HCT116 (cell line): ENCODE data around the gene TMEM26. TPM values are rescaled to one million over a fixed set of nuclear protein-coding genes. Genes with fewer than 3 reads are reported as not detected.

Experiments used
- ATAC-seq: fragments of 200-7000 bp; cut with Tn5 transposase; 2 replicates; pipeline ENCODE4 v1.9.1; 2020; ENCODE audit warnings: mild to moderate bottlenecking, moderate library complexity
- BruUV-seq: library from RNA; stranded (reverse); fragments of 400-500 nt; replicated peaks from 2 replicates; lab custom pipeline; 2021; lab: Mats Ljungman, UMichigan
- CTCF ChIA-PET: fragments of 300-600 bp; sonication (Branson Sonifier 250); formaldehyde crosslinking; loops from one replicate; lab custom pipeline; 2021; ENCODE audit warnings: antibody characterized with exemption; lab: Charles Lee
- POLR2A ChIA-PET: fragments of 300-600, 350-600 bp; sonication (Branson Sonifier 250); formaldehyde crosslinking; loops from one replicate; lab custom pipeline; 2021; ENCODE audit warnings: antibody characterized with exemption; lab: Charles Lee
- RAD21 ChIA-PET, 2 experiments: fragments of 300-600 bp; sonication (Branson Sonifier 250); formaldehyde crosslinking; loops; one replicate each; lab custom pipeline; 2023; ENCODE audit warnings: low total read pairs in 2 of 2; ENCODE audit not compliant: uncharacterized antibody in 2 of 2, unreplicated experiment in 2 of 2, low non-redundant PET in 1 of 2; lab: Charles Lee
- DNase-seq: peaks from one replicate; pipeline ENCODE4 v3.0.0-alpha.2; 2010; ENCODE audit warnings: low read depth, low spot score
- H2AFZ ChIP-seq: fragments of 200-600 bp; shearing (Covaris generic), sonication (generic); 2 replicates; pipeline ENCODE4 v1.6.1; 2017; ENCODE audit warnings: low read depth, mixed run types, mixed read lengths, antibody characterized with exemption, low read length; ENCODE audit not compliant: poor library complexity, severe bottlenecking
- H3K27ac ChIP-seq: 2 replicates; pipeline ENCODE4 v1.5.1; 2012; ENCODE audit warnings: low read depth, low read length
- H3K27me3 ChIP-seq: fragments of 200-600 bp; sonication (generic); 2 replicates; pipeline ENCODE4 v1.6.1; 2016; ENCODE audit warnings: mixed run types, low read length, mixed read lengths; ENCODE audit not compliant: insufficient read depth
- H3K36me3 ChIP-seq, 2 experiments: fragments of 200-500 bp in 1 of 2; fragments of 200-600 bp in 1 of 2; sonication (Bioruptor generic) in 1 of 2; sonication (generic) in 1 of 2; 2 replicates each; pipeline versions ENCODE4 v1.5.1 to v1.6.1; 2014 to 2016; ENCODE audit warnings: low read length in 2 of 2, inconsistent platforms in 1 of 2, mixed read lengths in 1 of 2, mixed run types in 1 of 2; ENCODE audit not compliant: insufficient read depth in 2 of 2, control insufficient read depth in 1 of 2
- H3K4me1 ChIP-seq, 2 experiments: fragments of 200-600 bp in 1 of 2; sonication (generic) in 1 of 2; 2 replicates each; pipeline versions ENCODE4 v1.5.1 to v1.6.1; 2012 to 2017; ENCODE audit warnings: low read length in 2 of 2, inconsistent platforms in 1 of 2, mild to moderate bottlenecking in 1 of 2, mixed read lengths in 1 of 2, mixed run types in 1 of 2, moderate library complexity in 1 of 2; ENCODE audit not compliant: insufficient read depth in 2 of 2, control insufficient read depth in 1 of 2
- H3K4me2 ChIP-seq: fragments of 200-600 bp; sonication (generic); 2 replicates; pipeline ENCODE4 v1.6.1; 2017; ENCODE audit warnings: mixed run types, low read length, mixed read lengths
- H3K4me3 ChIP-seq, 2 experiments: fragments of 200-600 bp in 1 of 2; sonication (generic) in 1 of 2; replicated peaks in 1 of 2; 2 replicates each; pipeline ENCODE4 v1.5.1; 2011 to 2016; ENCODE audit warnings: low read length in 2 of 2, control low read depth in 1 of 2, low read depth in 1 of 2, mild to moderate bottlenecking in 1 of 2, mixed read lengths in 1 of 2, mixed run types in 1 of 2
- H3K79me2 ChIP-seq: fragments of 200-600 bp; sonication (generic); 2 replicates; pipeline ENCODE4 v1.6.1; 2017; ENCODE audit warnings: mild to moderate bottlenecking, mixed run types, low read length, moderate library complexity, mixed read lengths; ENCODE audit not compliant: insufficient read depth
- H3K9ac ChIP-seq: fragments of 200-600 bp; sonication (generic); 2 replicates; pipeline ENCODE4 v1.6.1; 2016; ENCODE audit warnings: low read length, mixed read lengths
- H3K9me2 ChIP-seq: fragments of 200-600 bp; sonication (generic), shearing (Covaris generic); 2 replicates; pipeline ENCODE4 v1.6.1; 2017; ENCODE audit warnings: mixed run types, mild to moderate bottlenecking, moderate library complexity; ENCODE audit not compliant: insufficient read depth
- H3K9me3 ChIP-seq, 2 experiments: fragments of 200-500 bp in 1 of 2; fragments of 200-600 bp in 1 of 2; sonication (Bioruptor generic) in 1 of 2; sonication (generic) in 1 of 2; 2 replicates each; pipeline ENCODE4 v1.6.1; 2014 to 2017; ENCODE audit warnings: low read length in 2 of 2, mixed read lengths in 2 of 2, inconsistent platforms in 1 of 2, low read depth in 1 of 2, mild to moderate bottlenecking in 1 of 2, mixed run types in 1 of 2, moderate library complexity in 1 of 2; ENCODE audit not compliant: control insufficient read depth in 1 of 2, insufficient read depth in 1 of 2
- H4K20me1 ChIP-seq: fragments of 200-600 bp; sonication (generic), shearing (Covaris generic); 2 replicates; pipeline ENCODE4 v1.6.1; 2017; ENCODE audit warnings: mixed run types, mild to moderate bottlenecking, moderate library complexity; ENCODE audit not compliant: insufficient read depth
- CEBPB ChIP-seq: IDR thresholded peaks from 2 replicates; pipeline ENCODE4 v1.6.1; 2012; ENCODE audit warnings: low read depth
- EGR1 ChIP-seq: IDR thresholded peaks from 2 replicates; pipeline ENCODE4 v1.6.1; 2012; ENCODE audit warnings: low read depth
- ELF1 ChIP-seq: IDR thresholded peaks from 2 replicates; pipeline ENCODE4 v1.6.1; 2012; ENCODE audit warnings: low read depth, borderline replicate concordance
- EZH2phosphoT487 ChIP-seq: fragments of 200-600 bp; IDR thresholded peaks from 2 replicates; pipeline ENCODE4 v1.6.1; 2018; ENCODE audit warnings: antibody characterized with exemption, borderline replicate concordance
- FOSL1 ChIP-seq: IDR thresholded peaks from 2 replicates; pipeline ENCODE4 v1.6.1; 2012; ENCODE audit warnings: low read depth
- JUND ChIP-seq: IDR thresholded peaks from 2 replicates; pipeline ENCODE4 v1.6.1; 2012
- POLR2A ChIP-seq: IDR thresholded peaks from 2 replicates; pipeline ENCODE4 v1.7.0; 2011; ENCODE audit warnings: borderline replicate concordance; ENCODE audit not compliant: insufficient read depth, insufficient read length; ENCODE audit errors: extremely low read depth
- POLR2AphosphoS5 ChIP-seq: IDR thresholded peaks from 2 replicates; pipeline ENCODE4 v1.6.1; 2011; ENCODE audit warnings: mild to moderate bottlenecking, low read depth, low read length, moderate library complexity
- SIN3A ChIP-seq: IDR thresholded peaks from 2 replicates; pipeline ENCODE4 v1.6.1; 2012; ENCODE audit warnings: low read depth
- SRF ChIP-seq: IDR thresholded peaks from 2 replicates; pipeline ENCODE4 v1.6.1; 2012; ENCODE audit warnings: low read depth
- ZFX ChIP-seq: fragments of 450-650 bp; IDR thresholded peaks from 2 replicates; pipeline ENCODE4 v1.6.1; 2017
- ZNF274 ChIP-seq: fragments of 200-500 bp; sonication (Bioruptor generic); IDR thresholded peaks from 2 replicates; pipeline ENCODE4 v1.6.1; 2014; ENCODE audit warnings: mild to moderate bottlenecking, low read depth, low read length, inconsistent platforms
- intact Hi-C: fragments of 100-400 bp; cut with micrococcal nuclease; formaldehyde crosslinking; loops from 2 replicates; pipeline ENCODE4 v1.10.0; 2022
- total RNA-seq: library from RNA; stranded (reverse); gene quantifications from one replicate; pipeline ENCODE4 v1.2.1, GENCODE V29; 2021; ENCODE audit not compliant: unreplicated experiment
- TF ChIP-seq, protein P1 (sequence below): IDR thresholded peaks from 2 replicates; pipeline ENCODE4 v1.6.1; 2012
- TF ChIP-seq, protein P2 (sequence below): IDR thresholded peaks from 2 replicates; pipeline ENCODE4 v1.6.1; 2011; ENCODE audit warnings: mild to moderate bottlenecking, low read length, moderate library complexity; ENCODE audit not compliant: insufficient replicate concordance; ENCODE audit errors: extremely low read depth
- TF ChIP-seq, protein P3 (sequence below): IDR thresholded peaks from 2 replicates; pipeline ENCODE4 v1.6.1; 2012
- TF ChIP-seq, protein P4 (sequence below): IDR thresholded peaks from 2 replicates; pipeline ENCODE4 v1.6.1; 2012; ENCODE audit warnings: low read depth

Gene TMEM26
- total RNA-seq, 1 experiment from 2014 or later: not detected

DNA sequence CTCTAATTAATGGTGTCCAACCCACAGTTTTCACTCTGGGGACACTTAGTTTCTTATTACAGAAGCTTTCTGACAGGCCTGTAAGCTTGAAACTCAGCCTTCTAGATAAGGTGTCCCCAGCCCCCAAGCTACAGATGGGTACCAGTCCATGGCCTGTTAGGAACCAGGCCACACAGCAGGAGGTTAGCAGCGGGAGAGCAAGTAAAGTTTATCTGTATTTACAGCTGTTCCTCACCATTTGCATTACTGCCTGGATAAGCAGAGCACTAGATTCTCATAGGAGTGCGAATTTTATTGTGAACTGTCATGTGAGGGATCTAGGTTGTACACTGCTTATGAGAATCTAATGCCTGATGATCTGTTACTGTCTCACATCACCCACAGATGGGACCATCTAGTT is 93.7 kb downstream of the TMEM26 start:
- TF ChIP-seq SIN3A (no peak), ZNF274 (no peak), ELF1 (no peak), POLR2A (no peak), SRF (no peak), ZFX (no peak), FOSL1 (no peak), CEBPB (no peak), JUND (no peak), EZH2phosphoT487 (no peak), EGR1 (no peak), POLR2AphosphoS5 (no peak)
- TF ChIP-seq, protein P1, sequence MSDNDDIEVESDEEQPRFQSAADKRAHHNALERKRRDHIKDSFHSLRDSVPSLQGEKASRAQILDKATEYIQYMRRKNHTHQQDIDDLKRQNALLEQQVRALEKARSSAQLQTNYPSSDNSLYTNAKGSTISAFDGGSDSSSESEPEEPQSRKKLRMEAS: no peak
- TF ChIP-seq, protein P2, sequence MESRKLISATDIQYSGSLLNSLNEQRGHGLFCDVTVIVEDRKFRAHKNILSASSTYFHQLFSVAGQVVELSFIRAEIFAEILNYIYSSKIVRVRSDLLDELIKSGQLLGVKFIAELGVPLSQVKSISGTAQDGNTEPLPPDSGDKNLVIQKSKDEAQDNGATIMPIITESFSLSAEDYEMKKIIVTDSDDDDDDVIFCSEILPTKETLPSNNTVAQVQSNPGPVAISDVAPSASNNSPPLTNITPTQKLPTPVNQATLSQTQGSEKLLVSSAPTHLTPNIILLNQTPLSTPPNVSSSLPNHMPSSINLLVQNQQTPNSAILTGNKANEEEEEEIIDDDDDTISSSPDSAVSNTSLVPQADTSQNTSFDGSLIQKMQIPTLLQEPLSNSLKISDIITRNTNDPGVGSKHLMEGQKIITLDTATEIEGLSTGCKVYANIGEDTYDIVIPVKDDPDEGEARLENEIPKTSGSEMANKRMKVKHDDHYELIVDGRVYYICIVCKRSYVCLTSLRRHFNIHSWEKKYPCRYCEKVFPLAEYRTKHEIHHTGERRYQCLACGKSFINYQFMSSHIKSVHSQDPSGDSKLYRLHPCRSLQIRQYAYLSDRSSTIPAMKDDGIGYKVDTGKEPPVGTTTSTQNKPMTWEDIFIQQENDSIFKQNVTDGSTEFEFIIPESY: no peak
- TF ChIP-seq, protein P3, sequence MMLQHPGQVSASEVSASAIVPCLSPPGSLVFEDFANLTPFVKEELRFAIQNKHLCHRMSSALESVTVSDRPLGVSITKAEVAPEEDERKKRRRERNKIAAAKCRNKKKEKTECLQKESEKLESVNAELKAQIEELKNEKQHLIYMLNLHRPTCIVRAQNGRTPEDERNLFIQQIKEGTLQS: no peak
- TF ChIP-seq, protein P4, sequence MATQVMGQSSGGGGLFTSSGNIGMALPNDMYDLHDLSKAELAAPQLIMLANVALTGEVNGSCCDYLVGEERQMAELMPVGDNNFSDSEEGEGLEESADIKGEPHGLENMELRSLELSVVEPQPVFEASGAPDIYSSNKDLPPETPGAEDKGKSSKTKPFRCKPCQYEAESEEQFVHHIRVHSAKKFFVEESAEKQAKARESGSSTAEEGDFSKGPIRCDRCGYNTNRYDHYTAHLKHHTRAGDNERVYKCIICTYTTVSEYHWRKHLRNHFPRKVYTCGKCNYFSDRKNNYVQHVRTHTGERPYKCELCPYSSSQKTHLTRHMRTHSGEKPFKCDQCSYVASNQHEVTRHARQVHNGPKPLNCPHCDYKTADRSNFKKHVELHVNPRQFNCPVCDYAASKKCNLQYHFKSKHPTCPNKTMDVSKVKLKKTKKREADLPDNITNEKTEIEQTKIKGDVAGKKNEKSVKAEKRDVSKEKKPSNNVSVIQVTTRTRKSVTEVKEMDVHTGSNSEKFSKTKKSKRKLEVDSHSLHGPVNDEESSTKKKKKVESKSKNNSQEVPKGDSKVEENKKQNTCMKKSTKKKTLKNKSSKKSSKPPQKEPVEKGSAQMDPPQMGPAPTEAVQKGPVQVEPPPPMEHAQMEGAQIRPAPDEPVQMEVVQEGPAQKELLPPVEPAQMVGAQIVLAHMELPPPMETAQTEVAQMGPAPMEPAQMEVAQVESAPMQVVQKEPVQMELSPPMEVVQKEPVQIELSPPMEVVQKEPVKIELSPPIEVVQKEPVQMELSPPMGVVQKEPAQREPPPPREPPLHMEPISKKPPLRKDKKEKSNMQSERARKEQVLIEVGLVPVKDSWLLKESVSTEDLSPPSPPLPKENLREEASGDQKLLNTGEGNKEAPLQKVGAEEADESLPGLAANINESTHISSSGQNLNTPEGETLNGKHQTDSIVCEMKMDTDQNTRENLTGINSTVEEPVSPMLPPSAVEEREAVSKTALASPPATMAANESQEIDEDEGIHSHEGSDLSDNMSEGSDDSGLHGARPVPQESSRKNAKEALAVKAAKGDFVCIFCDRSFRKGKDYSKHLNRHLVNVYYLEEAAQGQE: no peak
- ATAC-seq (no peak), DNase-seq (no peak)
- Histone ChIP-seq H3K36me3 (no peaks in the 10 kb centered on the region), H3K27me3 (no peaks in the 10 kb centered on the region), H3K9me2 (no peaks in the 10 kb centered on the region; the same call in 1 of the 2 replicates), H3K4me2 (no peak overlapping the region), H3K4me3 (no peak overlapping the region), H4K20me1 (no peaks in the 10 kb centered on the region), H3K27ac (no peak overlapping the region), H3K79me2 (no peaks in the 10 kb centered on the region), H3K4me1 (no peaks in the 10 kb centered on the region), H3K9me3 (no peaks in the 10 kb centered on the region), H2AFZ (no peak overlapping the region), H3K9ac (no peak overlapping the region)
- no TSS peak for BruUV-seq
- RAD21 ChIA-PET: no interaction called here
- intact Hi-C loops: no loop called here
- POLR2A ChIA-PET: no interaction called here
- CTCF ChIA-PET: no interaction called here
